GM19193 (cell line): Measurements from ENCODE around the gene LAMB2.

Source experiments
- POLR2A ChIP-seq: IDR thresholded peaks from 4 replicates; pipeline ENCODE4 v1.6.1; 2011; ENCODE audit not compliant: insufficient read depth, insufficient read length; ENCODE audit errors: extremely low read depth

The LAMB2 gene

GRCh38 chr3:49104427-49105291 is 28.2 kb downstream of the LAMB2 start, which contains the start of gene QARS1:
QARS1 (minus strand) TSS chr3:49104757; CDS start chr3:49104733, 24 bp downstream.
- peak; percentile 91 for TF ChIP-seq POLR2A

GRCh38 chr3:49104052-49104426 is 28.8 kb downstream of the LAMB2 start:
- TF ChIP-seq POLR2A, result no peak

- TF ChIP-seq POLR2A, result no peak
These were observed 32.7 kb downstream of the LAMB2 start for GRCh38 chr3:49100046-49100615.

- no peak for TF ChIP-seq POLR2A
These were observed 33.8 kb downstream of the LAMB2 start for GRCh38 chr3:49098910-49099630.

- no peak for TF ChIP-seq POLR2A
These were observed 34.4 kb downstream of the LAMB2 start for GRCh38 chr3:49098429-49098828.

GRCh38 chr3:49093853-49094767 is 38.7 kb downstream of the LAMB2 start, which contains the start of gene QRICH1:
QRICH1 (minus strand) TSS chr3:49094071; CDS start chr3:49077017, 17,054 bp downstream.
- TF ChIP-seq POLR2A, result peak; percentile 87

- peak; percentile 26 for TF ChIP-seq POLR2A
These were observed 39.7 kb downstream of the LAMB2 start for GRCh38 chr3:49092938-49093852.

- no peak for TF ChIP-seq POLR2A
These were observed 51.4 kb downstream of the LAMB2 start for GRCh38 chr3:49081429-49081828.

GRCh38 chr3:49079270-49079669 is 53.6 kb downstream of the LAMB2 start:
- no peak for TF ChIP-seq POLR2A

GRCh38 chr3:49076646-49077045 is 56.2 kb downstream of the LAMB2 start:
- no peak for TF ChIP-seq POLR2A

GRCh38 chr3:49076116-49076515 is 56.7 kb downstream of the LAMB2 start:
- TF ChIP-seq POLR2A, result no peak
